Breast epithelium (tissue), 3 donors: ENCODE data around the gene FBXO40.

Experiments
- POLR2A ChIP-seq: fragments of 450-650 bp; IDR thresholded peaks from one replicate; pipeline ENCODE4 v1.6.1; 2016; ENCODE audit warnings: antibody characterized with exemption, mild to moderate bottlenecking, moderate library complexity
- POLR2AphosphoS5 ChIP-seq, 3 donors: sonication (generic); formaldehyde crosslinking; IDR thresholded peaks; one replicate each; pipeline ENCODE4 v1.6.1; 2017; ENCODE audit warnings: antibody characterized with exemption in 3 of 3
- TF ChIP-seq, protein P1 (sequence below), 3 donors: fragments of 450-650 bp; IDR thresholded peaks; one replicate each; pipeline ENCODE4 v1.5.1; 2016 to 2017; ENCODE audit warnings: antibody characterized with exemption in 3 of 3, mild to moderate bottlenecking in 3 of 3, moderate library complexity in 3 of 3

DNA sequence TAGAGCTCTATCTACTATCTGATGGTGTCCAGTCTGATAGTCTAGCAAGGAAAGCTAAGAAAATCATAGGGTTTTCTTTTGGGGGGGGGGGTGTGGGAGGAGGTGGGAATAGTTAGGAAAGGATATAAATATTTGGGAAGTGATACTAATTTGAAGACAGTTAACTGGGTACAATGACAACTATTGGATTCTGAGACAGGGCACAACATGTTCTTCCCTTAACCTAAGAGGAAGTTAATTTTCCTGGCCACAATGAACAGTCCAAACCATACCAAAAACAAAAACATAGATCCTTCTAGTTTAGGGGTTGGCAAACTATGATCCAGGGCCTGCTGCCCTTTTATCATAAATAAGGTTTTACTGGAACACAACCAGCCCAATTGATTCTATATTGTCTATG lies 77.5 kb downstream of the FBXO40 start:
- TF ChIP-seq, protein P1, sequence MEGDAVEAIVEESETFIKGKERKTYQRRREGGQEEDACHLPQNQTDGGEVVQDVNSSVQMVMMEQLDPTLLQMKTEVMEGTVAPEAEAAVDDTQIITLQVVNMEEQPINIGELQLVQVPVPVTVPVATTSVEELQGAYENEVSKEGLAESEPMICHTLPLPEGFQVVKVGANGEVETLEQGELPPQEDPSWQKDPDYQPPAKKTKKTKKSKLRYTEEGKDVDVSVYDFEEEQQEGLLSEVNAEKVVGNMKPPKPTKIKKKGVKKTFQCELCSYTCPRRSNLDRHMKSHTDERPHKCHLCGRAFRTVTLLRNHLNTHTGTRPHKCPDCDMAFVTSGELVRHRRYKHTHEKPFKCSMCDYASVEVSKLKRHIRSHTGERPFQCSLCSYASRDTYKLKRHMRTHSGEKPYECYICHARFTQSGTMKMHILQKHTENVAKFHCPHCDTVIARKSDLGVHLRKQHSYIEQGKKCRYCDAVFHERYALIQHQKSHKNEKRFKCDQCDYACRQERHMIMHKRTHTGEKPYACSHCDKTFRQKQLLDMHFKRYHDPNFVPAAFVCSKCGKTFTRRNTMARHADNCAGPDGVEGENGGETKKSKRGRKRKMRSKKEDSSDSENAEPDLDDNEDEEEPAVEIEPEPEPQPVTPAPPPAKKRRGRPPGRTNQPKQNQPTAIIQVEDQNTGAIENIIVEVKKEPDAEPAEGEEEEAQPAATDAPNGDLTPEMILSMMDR (IDR thresholded peaks at IDR 0.05) = no peak
- TF ChIP-seq POLR2AphosphoS5 (IDR thresholded peaks at IDR 0.05) (no peak), POLR2A (no peak)
